GM21515 (cell line): ENCODE data around the gene SGCA.

ENCODE experiments used
- ATAC-seq: cut with Tn5 transposase; IDR thresholded peaks from one replicate; pipeline ENCODE4 v1.9.1; 2021; ENCODE audit not compliant: unreplicated experiment

Gene SGCA

GRCh38 chr17:50166518-50167181, 845 bp downstream of the SGCA start:
- no peak for ATAC-seq

GRCh38 chr17:50167371-50167770, 1.6 kb downstream of the SGCA start:
- ATAC-seq: no peak

- ATAC-seq: no peak
Measured at GRCh38 chr17:50168319-50168718, 2.5 kb downstream of the SGCA start.

GRCh38 chr17:50169121-50169764, 3.4 kb downstream of the SGCA start:
- no peak for ATAC-seq

- no peak for ATAC-seq
Measured at GRCh38 chr17:50169881-50170459, 4.2 kb downstream of the SGCA start.

GRCh38 chr17:50170662-50171370, 5.0 kb downstream of the SGCA start:
- ATAC-seq: no peak

- no peak for ATAC-seq
Measured at GRCh38 chr17:50171371-50172071, 5.7 kb downstream of the SGCA start.

GRCh38 chr17:50172130-50172529, 6.3 kb downstream of the SGCA start:
- ATAC-seq: no peak

GRCh38 chr17:50172936-50173334, 7.1 kb downstream of the SGCA start:
- ATAC-seq: no peak

- ATAC-seq: no peak
Measured at GRCh38 chr17:50173335-50173941, 7.6 kb downstream of the SGCA start.

GRCh38 chr17:50174444-50174843, 8.6 kb downstream of the SGCA start:
- ATAC-seq: no peak

- no peak for ATAC-seq
Measured at GRCh38 chr17:50175035-50175807, 9.4 kb downstream of the SGCA start.

- no peak for ATAC-seq
Measured at GRCh38 chr17:50176559-50177357, 11.0 kb downstream of the SGCA start.

GRCh38 chr17:50177476-50177875, 11.7 kb downstream of the SGCA start:
- ATAC-seq: no peak

GRCh38 chr17:50177983-50178834, 12.4 kb downstream of the SGCA start:
- ATAC-seq: no peak

- ATAC-seq: no peak
Measured at GRCh38 chr17:50180111-50180510, 14.3 kb downstream of the SGCA start.

GRCh38 chr17:50180620-50181019, 14.8 kb downstream of the SGCA start:
- ATAC-seq: no peak

GRCh38 chr17:50181144-50181543, 15.3 kb downstream of the SGCA start:
- no peak for ATAC-seq
